Glomerular visceral epithelial cell (primary cell): ENCODE data around the gene SLC16A6.
"Not testable (repeated sequence)": the region's sequence is repeated elsewhere in the genome, so short reads cannot be mapped to it uniquely, and the experiment has no call there.

Experiments used
- DNase-seq: peaks from one replicate; pipeline ENCODE4 v3.0.0-alpha.2; 2016; ENCODE audit errors: extremely low spot score

SLC16A6 gene

DNA sequence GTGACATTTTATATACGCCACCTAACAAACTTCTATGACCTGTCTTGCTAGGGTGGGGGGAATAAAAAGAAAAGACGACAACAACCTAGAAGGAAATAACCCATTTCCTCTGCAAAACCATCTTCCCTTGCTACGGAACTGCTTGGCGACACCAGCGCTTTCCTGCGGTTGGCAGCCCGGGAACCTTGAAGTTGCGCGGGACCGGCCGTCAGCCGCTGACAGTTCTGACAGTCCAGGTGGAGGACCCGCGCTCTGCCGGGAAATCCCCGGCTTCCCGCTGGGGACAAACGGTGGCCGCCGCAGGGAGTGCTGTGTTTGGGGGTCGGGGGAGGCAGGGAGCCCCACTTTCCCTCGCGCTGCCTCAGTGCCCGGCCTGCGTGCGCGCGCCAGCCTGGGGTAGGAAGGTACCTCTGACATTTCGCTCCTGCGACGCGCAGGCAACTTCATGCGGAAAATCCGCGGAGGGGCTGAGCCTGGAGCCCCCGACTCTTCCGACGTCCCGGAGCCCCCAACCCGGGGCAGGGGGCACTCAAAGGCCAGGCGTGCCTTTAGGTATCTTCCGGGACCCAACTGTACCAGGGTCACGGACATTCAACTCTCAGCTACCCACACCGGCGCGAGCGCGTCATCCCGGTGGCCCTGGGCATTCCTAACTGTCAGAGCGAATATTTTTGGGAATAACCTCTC, 516 bp downstream of the SLC16A6 start:
- DNase-seq = peak; percentile 36

- DNase-seq = no peak
These were observed 1.0 kb downstream of the SLC16A6 start for GRCh38 chr17:68289936-68290267.

DNA sequence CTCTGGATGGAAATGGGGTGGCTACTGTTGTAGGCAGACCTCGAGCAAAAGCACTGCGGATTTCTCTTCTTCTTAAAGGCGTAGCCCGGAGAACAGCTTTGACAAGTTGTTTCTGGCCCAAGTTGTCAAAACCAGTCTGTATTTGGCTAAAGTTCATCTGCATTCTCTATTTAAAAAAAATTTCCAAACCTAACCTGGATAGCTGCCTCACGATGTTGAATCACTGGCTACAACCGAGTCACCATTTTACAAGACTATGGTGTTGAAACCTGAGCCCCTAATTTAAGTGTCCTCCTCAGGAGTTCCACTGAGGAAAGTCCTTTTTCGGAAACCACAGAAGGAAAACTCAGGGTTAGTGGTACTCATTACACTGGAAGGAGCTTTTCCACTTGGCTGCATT, 1.5 kb downstream of the SLC16A6 start:
- no peak for DNase-seq

GRCh38 chr17:68288804-68289203, 2.1 kb downstream of the SLC16A6 start:
- DNase-seq = peak; percentile 6

DNA sequence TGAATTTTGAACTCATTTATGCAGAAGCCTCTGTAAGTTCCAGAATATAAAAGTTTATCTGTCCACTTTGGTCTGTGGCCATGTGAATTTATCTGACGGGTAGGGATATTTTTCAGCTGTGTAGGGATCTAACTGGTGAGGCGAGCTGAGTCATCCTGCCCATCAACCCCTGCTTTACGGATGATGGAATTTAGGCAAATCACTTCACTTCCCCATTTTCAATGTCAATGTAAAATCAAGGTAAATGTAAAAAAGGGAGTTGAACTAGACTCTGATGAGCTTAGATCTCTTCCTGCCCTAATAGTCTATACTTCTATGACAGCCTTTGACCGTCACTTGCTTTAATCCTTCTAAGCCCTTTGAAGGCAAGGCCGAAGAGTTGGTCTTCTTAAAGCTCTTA, 2.6 kb downstream of the SLC16A6 start:
- DNase-seq = peak; percentile 41

GRCh38 chr17:68281965-68282364, 9.0 kb downstream of the SLC16A6 start:
- DNase-seq = not testable (repeated sequence)

GRCh38 chr17:68277807-68278206, 13.1 kb downstream of the SLC16A6 start:
- DNase-seq = no peak

DNA sequence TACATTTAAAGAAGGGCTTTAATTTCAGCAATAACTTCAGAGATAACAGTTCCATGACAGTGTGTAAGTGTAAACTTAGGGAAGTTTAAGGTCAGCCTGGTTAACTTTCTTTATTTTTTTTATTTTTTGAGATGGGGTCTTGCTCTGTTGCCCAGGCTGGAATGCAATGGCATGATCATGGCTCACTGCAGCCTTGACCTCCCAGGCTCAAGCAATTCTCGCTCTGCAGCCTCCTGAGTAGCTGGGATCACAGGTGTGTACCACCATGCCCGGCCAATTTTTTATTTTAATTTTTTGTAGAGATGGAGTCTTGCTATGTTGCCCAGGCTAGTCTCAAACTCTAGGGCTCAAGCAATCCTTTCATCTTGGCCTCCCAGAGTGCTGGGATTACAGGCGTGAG, 14.6 kb downstream of the SLC16A6 start:
- not testable (repeated sequence) for DNase-seq

DNA sequence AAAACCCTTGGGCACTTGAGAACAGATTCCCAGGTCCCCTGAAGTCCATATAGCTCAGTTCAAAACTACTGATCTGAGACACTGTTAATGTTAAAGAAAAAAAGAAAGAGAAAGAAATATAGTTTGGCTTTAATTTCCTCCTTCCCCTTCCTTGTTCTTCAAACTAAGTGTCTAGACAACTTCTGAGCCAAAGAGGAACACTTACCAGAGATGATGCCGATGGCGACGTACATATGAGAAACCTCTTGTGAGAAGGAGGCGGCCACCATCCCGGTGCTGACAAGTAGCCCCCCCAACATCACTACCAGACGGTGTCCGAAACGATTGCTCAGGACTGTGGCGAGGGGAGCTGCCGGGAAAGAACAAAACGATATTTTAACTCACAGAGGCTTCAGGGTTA, 17.2 kb downstream of the SLC16A6 start:
- no peak for DNase-seq

DNA sequence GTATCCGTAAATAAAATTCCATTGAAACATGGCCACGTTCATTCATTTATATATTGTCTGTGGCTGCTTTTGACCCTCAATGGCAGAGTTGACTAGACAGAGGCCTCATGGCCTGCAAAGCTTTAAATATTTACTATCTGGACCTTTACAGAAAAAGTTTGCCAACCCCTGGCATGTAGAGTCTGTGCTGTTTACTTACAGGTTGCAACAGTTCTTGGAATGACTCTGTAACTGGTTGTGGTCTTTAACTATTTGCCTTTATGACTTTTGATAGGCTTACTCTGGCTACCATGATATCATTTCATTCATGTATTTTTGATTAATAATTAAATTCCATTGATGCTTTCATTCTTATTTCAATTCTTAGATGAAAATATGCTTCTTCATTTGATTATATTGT, 25.1 kb downstream of the SLC16A6 start:
- DNase-seq = not testable (repeated sequence)

DNA sequence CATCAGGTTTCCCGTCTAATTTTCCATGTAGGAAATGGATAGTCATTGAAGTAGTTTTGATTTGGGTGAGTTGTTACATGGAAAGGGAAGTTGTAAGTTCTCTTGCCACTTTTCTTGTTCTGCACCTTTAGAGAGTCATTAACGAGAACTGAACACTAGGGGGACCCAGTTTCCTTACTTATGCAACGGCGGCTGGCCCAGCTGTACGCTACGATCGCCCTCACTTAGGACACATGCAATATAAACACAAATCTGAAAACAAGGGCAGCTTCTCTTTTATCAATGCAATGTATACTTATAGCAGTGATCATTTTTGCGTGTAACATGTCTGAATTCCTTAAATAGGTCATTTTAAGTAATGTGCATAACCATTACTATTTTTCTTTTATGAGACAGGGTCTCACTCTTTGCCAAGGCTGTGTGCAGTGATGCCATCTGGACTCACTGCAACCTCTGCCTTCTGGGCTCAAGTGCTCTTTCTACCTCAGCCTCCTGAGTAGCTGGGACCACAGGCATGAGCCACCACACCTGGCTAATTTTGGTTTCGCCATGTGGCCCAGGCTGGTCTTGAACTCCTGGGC, 27.7 kb downstream of the SLC16A6 start:
- DNase-seq = peak; percentile 38

- DNase-seq = not testable (repeated sequence)
These were observed 28.5 kb downstream of the SLC16A6 start for GRCh38 chr17:68262467-68262866.

- no peak for DNase-seq
These were observed 30.7 kb downstream of the SLC16A6 start for GRCh38 chr17:68260051-68260762.

- DNase-seq = not testable (repeated sequence)
These were observed 31.3 kb downstream of the SLC16A6 start for GRCh38 chr17:68259648-68259951.

- DNase-seq = peak; percentile 67
These were observed 31.9 kb downstream of the SLC16A6 start for GRCh38 chr17:68258890-68259647.

- DNase-seq = no peak
These were observed 33.0 kb downstream of the SLC16A6 start for GRCh38 chr17:68257934-68258333.

GRCh38 chr17:68256701-68257100, 34.2 kb downstream of the SLC16A6 start:
- DNase-seq = not testable (repeated sequence)

DNA sequence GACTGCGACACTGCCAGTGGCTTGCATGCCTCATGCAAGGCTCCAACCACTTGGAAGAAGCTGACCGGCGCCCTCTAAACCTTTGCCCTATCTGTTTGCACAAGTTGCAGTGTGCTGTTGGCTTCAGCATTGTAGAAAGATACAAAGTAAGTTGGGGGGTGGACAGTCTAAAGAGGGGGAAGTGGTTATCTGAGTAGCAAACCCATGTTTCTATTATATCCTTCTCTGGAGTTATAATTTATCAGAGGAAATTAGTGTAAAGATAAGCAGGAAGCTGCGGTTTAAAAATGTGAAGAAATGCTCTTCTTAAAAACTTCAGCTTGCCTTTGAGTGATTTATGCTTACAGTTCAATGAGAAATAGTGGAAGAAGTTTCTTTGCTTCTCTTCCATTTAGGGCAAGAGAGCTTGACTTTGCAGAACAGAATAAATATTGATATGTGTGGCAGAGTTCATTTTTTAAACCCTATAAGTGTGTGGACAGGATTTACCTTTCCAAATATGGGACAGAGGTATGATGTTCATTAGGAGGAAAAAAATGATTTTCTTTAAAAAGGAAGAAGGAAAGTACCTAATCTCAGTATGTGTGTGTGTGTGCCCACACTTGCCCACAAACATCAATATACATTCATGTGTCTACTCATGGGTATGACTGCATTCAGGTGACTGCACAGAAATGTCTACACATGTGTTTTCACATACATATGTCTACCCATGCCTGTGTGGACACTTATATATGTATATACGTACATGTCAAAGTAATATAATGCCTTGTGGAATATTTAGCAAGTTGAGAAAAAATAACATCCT, 35.0 kb downstream of the SLC16A6 start:
- no peak for DNase-seq

DNA sequence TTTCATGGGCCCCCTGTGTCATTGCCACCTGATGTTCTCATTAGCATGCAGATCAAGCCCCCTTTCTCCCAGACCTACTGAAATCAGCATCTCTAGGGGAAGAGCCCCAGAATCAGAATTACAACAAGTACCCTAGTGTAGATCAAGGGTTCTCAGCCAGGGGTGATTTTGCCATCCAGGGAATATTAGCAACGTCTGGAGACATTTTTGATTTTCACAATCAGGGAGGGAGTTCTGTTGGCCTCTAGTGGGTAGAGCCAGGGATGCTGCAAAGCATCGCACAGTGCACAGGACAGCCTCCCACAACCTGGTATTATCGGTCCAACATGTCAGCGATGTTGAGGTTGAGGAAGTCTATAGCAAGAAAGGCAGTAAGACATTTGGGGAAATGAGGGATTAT, 35.8 kb downstream of the SLC16A6 start:
- DNase-seq = no peak

DNA sequence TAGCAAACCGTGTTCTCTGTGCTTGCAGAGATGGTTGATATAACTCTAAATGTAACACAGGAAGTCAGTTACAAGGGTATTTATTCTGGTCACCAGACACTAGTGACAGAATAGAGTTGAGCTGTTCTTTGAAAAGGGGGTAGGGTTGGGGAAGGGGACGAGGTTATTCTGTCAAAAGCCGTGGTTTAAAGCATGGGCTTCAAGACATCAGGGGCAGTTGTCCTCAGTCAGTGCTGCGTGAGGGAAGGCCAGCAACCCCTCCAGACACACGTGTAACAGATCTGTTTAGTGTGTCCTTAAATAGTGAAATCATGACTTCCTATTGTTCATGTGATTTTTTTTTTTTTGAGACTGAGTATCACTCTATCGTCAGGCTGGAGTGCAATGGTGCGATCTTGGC, 37.5 kb downstream of the SLC16A6 start:
- DNase-seq = not testable (repeated sequence)

DNA sequence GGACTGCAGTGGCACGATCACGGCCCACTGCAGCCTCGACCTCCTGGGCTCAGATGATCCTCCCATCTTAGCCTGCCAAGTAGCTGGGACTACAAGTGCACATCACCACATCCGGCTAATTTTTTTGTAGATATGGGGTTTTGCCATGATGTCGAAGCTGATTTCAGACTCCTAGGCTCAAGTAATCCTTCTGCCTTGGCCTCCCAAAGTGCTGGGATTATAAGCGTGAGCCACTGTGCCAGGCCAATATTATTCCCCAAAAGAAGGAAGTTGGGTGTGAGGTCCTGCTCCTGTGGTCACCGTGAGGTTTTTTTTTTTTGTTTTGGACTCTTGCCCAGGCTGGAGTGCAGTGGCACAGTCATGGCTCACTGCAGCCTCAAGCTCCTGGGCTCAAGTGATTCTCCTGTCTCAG, 41.6 kb downstream of the SLC16A6 start:
- peak; percentile 31 for DNase-seq

DNA sequence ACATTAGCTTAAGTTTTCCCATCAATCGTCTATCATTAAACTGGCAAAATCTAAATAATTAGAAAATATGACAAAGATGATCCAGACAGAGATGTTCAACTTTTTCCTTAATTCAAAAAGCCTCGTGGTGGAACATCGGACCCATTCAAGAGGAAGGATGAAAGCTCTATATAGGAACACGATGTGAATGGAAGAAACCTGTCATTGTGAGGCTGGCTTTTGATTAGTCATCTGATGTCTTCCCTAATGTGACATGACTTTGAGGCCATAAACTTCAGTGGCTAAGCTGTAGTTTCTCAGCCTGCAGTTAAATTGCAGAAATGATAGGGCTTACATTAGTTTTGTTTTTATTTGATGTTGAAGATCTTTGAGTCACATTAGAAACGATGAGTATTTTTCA, 42.0 kb downstream of the SLC16A6 start:
- DNase-seq = no peak
